Measurements from ENCODE around the gene DHRS2. TPM values are rescaled to one million over a fixed set of nuclear protein-coding genes. Genes with fewer than 3 reads are reported as not detected.
A peak's percentile ranks its signal among the peaks of the same experiment; 100 is the strongest.

The DHRS2 gene
- total and polyA plus RNA-seq, 4 donors, result 0.08 to 0.67 (median 0.36) TPM

DNA sequence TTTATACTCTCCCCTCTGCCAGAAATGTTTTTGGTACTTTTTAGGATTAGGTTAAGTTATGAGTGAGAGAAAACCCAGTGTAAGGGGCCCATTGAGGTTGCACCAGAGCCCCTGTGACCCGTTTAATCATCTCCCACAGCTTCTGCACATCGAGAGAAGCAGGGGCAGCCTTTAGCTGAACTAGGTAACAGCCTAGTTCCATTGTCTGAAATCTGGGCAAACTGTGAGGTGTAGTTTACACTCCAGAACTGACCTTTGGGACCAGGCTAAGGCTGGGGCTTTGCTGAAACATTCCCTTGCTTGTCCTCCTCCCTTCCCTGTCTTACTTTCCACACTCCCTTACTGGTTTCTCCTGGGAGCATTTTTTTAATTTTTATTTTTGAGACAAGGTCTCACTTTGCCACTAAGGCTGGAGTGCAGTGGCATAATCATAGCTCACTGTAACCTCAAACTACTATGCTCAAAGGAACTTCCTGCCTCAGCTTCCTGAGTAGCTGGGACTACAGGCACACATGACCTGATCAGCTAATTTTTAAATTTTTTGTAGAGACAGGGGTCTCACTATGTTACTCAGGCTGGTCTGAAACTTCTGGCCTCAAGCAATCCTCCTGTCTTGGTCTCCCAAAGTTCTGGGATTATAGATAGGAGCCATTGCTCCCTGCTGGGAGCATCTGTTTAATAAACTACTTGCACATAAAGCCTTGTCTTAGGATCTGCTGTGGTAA, 25.9 kb upstream of the DHRS2 start:
- Histone ChIP-seq H3K4me3 (no peak overlapping the region), H3K4me1 (ENCODE audit: control insufficient read depth in 5 of 5, insufficient read depth in 5 of 5, low read length in 5 of 5) (peaks cover 0 to 12% (median 0%) of the 10 kb centered on the region in 5 donors), H3K9ac (ENCODE audit: insufficient read depth in 1 of 2, low read length in 2 of 2) (no peak overlapping the region), H3K27ac (ENCODE audit: low read depth in 1 of 2, low read length in 1 of 2) (peak overlapping the region in 1 of 2 donors; percentile 44), H3K27me3 (ENCODE audit: control insufficient read depth in 3 of 3, insufficient read depth in 3 of 3, low read length in 2 of 3) (no peaks in the 10 kb centered on the region), H3K36me3 (ENCODE audit: control insufficient read depth in 4 of 4, insufficient read depth in 4 of 4, low read length in 4 of 4) (no peaks in the 10 kb centered on the region), H3K9me3 (ENCODE audit: control insufficient read depth in 4 of 4, insufficient read depth in 3 of 4, low read length in 3 of 4) (no peaks in the 10 kb centered on the region)
- TF ChIP-seq, protein P1, sequence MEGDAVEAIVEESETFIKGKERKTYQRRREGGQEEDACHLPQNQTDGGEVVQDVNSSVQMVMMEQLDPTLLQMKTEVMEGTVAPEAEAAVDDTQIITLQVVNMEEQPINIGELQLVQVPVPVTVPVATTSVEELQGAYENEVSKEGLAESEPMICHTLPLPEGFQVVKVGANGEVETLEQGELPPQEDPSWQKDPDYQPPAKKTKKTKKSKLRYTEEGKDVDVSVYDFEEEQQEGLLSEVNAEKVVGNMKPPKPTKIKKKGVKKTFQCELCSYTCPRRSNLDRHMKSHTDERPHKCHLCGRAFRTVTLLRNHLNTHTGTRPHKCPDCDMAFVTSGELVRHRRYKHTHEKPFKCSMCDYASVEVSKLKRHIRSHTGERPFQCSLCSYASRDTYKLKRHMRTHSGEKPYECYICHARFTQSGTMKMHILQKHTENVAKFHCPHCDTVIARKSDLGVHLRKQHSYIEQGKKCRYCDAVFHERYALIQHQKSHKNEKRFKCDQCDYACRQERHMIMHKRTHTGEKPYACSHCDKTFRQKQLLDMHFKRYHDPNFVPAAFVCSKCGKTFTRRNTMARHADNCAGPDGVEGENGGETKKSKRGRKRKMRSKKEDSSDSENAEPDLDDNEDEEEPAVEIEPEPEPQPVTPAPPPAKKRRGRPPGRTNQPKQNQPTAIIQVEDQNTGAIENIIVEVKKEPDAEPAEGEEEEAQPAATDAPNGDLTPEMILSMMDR (IDR thresholded peaks at IDR 0.05; ENCODE audit: control extremely low read depth, extremely low read depth), result no peak
- DNase-seq (no peak), ATAC-seq (ENCODE audit: insufficient read depth, low FRiP score) (no peak)
- 42 to 59% methylated on average over 2 of the region's 2 CpGs for WGBS, 2 donors

DNA sequence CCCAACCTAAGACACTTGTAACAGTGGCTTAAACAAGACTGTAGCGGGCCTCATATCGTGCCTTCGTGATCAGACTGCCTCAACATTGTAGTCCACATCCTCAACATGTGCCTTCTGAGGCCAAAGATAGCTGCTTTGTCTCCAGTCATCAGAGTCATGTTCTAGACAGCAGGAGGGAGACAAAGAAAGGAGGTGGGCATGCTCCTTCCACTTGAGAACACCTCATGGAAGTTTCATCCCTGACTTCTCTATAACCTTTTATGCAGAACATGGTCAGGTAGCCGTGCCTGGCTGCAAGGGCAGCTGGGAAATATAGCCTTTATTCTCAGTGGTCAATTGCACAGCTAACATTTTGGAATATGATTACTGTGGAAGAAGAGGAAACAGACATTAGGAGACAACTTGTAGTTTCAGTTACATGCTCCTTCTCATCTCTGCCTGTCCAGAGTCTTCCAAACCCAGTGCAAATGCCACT, 25.3 kb upstream of the DHRS2 start:
- no peaks in the 10 kb centered on the region for H3K9me3 ChIP-seq (ENCODE audit: control insufficient read depth in 4 of 4, insufficient read depth in 3 of 4, low read length in 3 of 4)
- H3K9ac ChIP-seq (ENCODE audit: insufficient read depth in 1 of 2, low read length in 2 of 2), result no peak overlapping the region
- no peaks in the 10 kb centered on the region for H3K27me3 ChIP-seq (ENCODE audit: control insufficient read depth in 3 of 3, insufficient read depth in 3 of 3, low read length in 2 of 3)
- H3K36me3 ChIP-seq (ENCODE audit: control insufficient read depth in 4 of 4, insufficient read depth in 4 of 4, low read length in 4 of 4), result no peaks in the 10 kb centered on the region
- peak overlapping the region in 1 of 2 donors; percentile 37 for H3K27ac ChIP-seq (ENCODE audit: low read depth in 1 of 2, low read length in 1 of 2)
- TF ChIP-seq, protein P1 (IDR thresholded peaks at IDR 0.05; ENCODE audit: control extremely low read depth, extremely low read depth), result no peak
- DNase-seq (no peak), ATAC-seq (ENCODE audit: insufficient read depth, low FRiP score) (no peak)
- no peak overlapping the region for H3K4me3 ChIP-seq
- peaks cover 0 to 12% (median 0%) of the 10 kb centered on the region in 5 donors for H3K4me1 ChIP-seq (ENCODE audit: control insufficient read depth in 5 of 5, insufficient read depth in 5 of 5, low read length in 5 of 5)
- 48 to 52% methylated on average over 4 of the region's 4 CpGs for WGBS, 2 donors

DNA sequence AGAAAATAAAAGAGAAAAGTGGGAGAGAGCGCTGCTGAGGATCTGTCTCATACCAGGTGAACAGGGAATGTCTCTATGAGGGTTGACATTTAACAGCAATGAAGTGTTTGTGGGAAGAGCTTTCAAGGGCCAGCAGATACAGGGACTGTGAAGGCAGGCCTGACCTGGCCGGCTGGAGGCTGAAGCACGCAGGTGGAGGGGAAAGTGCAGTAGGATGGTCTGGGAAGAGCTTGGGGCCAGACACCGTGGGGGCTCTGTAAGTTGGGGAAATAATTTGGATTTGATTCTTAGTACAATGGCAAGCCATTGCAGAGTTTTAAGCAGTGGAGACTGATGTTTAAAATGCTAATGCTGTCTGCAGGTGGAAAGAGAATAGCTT, 23.8 kb upstream of the DHRS2 start:
- Histone ChIP-seq H3K9ac (ENCODE audit: insufficient read depth in 1 of 2, low read length in 2 of 2) (no peak overlapping the region), H3K36me3 (ENCODE audit: control insufficient read depth in 4 of 4, insufficient read depth in 4 of 4, low read length in 4 of 4) (no peaks in the 10 kb centered on the region), H3K9me3 (ENCODE audit: control insufficient read depth in 4 of 4, insufficient read depth in 3 of 4, low read length in 3 of 4) (no peaks in the 10 kb centered on the region), H3K4me1 (ENCODE audit: control insufficient read depth in 5 of 5, insufficient read depth in 5 of 5, low read length in 5 of 5) (peaks cover 0 to 12% (median 0%) of the 10 kb centered on the region in 5 donors), H3K27me3 (ENCODE audit: control insufficient read depth in 3 of 3, insufficient read depth in 3 of 3, low read length in 2 of 3) (no peaks in the 10 kb centered on the region), H3K4me3 (no peak overlapping the region), H3K27ac (ENCODE audit: low read depth in 1 of 2, low read length in 1 of 2) (peak overlapping the region in 1 of 2 donors; percentile 21)
- ATAC-seq (ENCODE audit: insufficient read depth, low FRiP score), result peak; percentile 62
- WGBS, 2 donors, result 63 to 84% methylated on average over 4 of the region's 4 CpGs
- TF ChIP-seq, protein P1 (IDR thresholded peaks at IDR 0.05; ENCODE audit: control extremely low read depth, extremely low read depth), result no peak
- DNase-seq, result no peak
